NCI-H1105 treated with DMSO at 0.1 percent for 48 hours (cell line): ENCODE measurements around the gene NIT1.
A peak's percentile ranks its signal among the peaks of the same experiment; 100 is the strongest.
"Not testable (repeated sequence)": the region's sequence is repeated elsewhere in the genome, so short reads cannot be mapped to it uniquely, and the experiment has no call there.

Experiments
- DNase-seq: peaks from one replicate; lab custom pipeline; 2025; lab: John Stamatoyannopoulos, UW

The NIT1 gene

DNA sequence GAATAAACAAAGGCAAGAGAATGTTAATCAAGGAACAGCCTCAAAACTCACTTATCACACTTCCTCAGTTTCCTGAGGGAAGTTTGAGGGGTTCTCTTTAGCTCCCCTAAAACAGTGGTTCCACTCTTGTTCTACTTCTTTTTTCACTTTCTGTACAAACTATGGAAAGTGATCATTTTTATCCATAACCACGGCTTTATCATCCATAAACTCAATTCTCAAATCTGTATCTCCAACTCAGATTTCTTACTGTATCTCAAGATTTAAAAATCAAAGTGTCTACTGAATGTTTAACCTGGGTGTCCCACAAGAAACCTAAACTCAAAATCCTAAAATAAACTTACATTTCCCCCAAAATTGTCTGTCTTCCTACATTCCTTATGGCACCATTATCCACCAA lies 4.0 kb upstream of the NIT1 start:
- no peak for DNase-seq

DNA sequence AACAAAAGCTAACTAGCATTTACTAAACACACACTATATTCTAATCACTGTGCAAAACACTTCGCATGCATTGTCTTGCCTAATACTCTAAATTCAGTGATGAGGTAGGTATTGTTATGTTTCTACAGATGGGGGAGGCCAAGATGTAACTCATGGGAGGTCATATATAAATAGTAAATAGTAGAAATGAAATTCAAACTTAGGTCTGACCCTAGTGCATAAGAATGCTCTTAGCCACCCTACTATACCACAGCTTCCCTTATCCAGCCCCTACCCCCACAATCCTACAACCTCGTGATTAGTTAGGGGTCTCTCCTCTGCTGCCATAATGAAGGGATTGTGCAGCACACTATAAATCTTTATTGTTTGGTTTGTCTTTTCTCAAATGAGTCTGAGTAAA lies 3.3 kb upstream of the NIT1 start:
- DNase-seq, result no peak

DNA sequence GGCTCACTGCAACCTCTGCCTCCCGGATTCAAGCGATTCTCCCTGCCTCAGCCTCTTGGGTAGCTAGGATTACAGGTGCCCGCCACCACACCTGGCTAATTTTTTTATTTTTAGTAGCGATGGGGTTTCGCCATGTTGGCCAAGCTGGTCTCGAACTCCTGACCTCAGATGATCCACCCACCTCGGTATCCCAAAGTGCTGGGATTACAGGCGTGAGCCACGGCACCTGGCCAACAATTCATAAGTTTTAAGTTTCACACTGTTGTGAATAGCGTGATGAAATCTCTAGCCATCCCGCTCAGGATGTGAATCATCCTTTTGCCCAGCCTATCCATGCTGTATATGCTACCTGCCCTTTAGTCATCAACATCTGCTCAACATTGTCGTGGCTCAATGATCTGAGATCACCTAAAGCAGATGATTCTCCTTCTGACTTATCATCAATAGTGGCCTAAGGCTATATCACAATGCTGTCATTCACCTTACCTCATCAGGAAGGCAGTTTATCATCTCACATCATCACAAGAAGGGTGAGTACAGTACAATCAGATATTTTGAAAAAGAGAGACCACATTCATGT lies 2.7 kb upstream of the NIT1 start:
- DNase-seq, result no peak

DNA sequence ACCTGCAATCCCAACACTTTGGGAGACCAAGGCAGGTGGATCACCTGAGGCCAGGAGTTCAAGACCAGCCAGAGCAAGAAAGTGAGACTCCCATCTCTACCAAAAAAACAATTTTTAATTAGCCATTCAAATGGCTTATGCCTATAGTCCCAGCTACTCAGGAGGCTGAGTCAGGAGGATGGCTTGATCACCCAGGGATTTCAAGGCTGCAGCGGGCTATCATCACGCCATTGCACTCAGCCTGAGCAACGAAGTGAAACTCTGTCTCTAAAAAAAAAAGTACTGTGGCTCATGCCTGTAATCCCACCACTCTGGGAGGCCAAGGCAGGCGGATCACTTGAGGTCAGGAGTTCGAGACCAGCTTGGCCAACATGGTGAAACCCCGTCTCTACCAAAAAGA lies 1.9 kb upstream of the NIT1 start:
- not testable (repeated sequence) for DNase-seq

DNA sequence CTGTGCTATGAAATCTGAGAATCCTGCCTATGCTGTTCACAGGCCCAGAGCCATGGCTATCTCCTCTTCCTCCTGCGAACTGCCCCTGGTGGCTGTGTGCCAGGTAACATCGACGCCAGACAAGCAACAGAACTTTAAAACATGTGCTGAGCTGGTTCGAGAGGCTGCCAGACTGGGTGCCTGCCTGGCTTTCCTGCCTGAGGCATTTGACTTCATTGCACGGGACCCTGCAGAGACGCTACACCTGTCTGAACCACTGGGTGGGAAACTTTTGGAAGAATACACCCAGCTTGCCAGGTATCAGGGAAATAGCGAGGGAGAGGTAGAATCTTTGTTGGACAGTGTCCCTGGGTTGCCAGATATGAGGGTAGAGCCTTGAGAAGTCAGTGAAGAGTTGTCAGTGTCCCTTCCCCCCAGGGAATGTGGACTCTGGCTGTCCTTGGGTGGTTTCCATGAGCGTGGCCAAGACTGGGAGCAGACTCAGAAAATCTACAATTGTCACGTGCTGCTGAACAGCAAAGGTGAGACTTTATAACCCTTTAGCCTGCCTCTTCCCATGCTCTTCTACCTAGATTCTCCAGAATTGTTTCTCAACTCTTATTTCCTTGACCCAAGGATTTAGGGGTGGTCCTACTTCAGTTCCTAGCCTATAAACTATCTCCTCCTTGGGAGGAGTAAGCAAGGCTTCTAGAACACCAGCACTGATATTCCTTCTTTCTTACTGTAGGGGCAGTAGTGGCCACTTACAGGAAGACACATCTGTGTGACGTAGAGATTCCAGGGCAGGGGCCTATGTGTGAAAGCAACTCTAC lies 1.4 kb downstream of the NIT1 start:
- no peak for DNase-seq

DNA sequence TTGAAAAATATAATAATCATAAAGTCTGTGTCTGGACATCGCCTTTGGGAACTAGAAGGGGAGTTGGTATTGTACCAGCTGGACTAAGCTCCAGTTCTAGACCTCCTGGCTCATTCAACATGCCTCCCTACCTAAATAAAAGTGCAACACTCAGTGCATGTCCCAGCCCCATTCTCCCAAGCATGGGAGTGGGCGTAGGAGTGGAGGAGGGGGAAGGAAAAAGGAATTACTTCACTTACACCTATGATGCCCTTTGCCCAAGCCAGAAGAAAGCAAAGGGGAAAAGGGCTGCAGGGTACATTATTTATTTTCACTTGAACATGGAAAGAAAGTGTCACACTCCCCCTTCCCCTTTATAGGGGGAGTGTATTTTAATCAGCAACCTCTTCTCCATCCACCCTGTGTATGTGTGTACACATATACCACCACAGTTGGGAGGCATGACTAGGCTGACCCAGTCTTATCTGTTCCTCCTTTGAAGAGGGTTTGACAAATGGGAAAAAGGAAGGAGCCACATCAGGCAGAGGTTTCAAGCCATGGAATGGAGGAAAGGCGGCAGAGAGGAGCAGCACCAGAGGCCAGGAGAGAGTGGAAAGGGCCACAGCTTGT lies 3.2 kb downstream of the NIT1 start:
- no peak for DNase-seq

DNA sequence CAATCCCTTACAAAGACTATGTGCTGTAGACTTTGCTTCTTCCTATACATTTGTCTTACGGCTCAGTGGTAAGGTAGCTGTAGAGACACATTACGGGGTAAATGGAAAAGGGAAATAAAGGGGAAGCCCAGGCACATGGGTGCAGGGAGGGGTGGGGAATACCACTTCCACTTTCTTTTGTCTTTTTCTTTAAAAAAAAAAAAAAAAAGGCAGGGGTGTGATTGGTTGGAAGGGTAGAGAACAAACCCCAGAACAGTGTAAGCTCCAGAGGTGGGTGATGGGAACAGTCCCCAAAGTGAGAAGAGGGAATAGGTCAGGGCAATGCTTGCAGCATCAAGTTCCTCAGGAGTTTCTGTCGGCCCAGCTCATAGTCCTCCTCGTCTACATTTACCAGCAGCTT lies 3.9 kb downstream of the NIT1 start:
- no peak for DNase-seq

DNA sequence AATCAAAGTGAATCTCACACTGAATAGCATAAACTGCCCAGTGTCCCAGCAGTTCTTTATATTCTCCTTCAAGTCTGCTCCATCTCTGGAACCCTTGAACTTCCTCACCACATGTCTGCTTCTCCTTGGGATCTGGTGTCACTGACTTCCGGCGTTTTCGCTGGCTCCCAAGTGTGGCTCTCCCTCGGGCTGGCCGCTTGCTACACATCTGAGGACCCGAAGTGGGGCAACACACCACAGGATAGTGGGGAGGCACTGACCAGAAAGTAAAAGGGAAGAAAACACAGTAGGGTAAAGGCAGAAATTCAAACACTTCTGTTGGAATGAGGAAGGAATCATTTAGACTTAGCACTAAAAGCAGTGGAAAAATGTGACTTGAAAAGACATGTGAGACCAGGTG lies 5.1 kb downstream of the NIT1 start:
- DNase-seq, result no peak

DNA sequence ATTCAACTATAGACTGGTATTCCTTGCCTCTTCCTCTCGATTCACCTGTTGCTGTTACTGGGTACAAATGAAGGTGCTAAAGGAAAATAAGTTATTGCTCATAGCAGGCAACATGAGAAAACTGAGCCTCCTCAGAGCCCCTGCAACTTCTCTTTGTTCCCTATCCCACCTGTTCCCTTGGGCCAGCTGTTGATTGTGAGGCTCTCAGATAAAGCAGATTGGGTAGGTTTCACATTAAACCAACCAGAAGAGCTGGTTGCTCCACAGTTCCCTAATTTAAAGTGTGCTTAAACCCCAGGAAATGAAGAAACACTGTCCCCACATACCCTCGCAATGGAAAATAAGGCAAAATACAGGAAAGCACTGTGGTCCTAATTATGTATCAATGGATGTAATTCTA lies 9.7 kb downstream of the NIT1 start:
- no peak for DNase-seq

DNA sequence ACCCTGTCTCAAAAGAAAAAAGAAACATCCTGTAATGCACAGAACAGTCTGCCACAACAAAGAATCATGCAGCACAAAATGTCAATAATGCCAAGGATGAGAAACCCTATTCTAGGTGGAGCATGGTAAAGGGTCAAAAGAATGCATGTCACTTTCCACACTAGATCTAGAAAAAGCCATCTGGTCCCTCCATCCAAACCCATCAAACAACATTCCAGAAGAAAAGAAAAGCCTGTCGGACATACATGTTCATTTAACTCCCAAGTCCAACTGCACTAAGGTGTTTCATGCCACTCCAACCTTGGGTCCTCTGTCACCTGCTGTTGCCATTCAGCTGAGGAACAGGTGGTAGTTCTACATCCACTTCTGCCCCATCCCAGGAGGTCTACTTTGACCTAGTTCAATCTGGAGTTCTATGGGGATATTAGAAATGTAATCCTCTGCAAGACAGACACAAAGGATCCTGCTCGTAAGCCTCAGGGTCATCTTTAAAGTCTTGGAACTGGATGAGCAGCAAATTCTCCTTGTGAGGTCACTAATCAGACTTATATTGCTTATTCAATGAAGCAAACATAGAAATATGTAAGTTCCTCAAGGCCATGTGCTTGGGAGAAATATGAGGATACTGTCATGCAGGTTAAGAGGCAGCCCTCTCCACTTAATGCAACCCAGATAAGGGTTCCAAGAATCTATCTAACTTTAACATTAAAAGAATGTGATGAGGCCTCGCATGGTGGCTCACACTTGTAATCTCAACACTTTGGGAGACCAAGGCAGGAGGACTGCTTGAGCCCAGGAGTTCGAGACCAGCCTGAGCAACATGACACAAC lies 10.9 kb downstream of the NIT1 start:
- DNase-seq, result no peak

DNA sequence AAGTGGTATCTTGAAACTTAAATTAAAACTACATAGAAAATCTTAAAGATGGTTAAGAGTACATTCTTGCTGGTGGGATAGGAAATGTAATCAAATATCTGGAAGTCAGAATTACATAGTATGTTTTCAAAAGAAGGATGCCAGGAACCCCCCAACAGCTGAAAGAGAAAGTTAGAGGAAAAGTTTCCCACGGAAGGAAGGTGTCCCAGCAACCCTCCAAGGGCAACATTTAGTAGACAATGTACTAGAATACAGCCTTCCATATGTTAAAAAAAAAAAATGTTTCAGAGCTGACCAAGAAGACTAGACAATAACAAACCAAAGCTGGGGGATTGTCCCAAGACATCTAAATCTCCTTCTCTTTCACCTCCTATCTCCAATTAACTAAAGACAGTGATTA lies 12.4 kb downstream of the NIT1 start:
- no peak for DNase-seq

DNA sequence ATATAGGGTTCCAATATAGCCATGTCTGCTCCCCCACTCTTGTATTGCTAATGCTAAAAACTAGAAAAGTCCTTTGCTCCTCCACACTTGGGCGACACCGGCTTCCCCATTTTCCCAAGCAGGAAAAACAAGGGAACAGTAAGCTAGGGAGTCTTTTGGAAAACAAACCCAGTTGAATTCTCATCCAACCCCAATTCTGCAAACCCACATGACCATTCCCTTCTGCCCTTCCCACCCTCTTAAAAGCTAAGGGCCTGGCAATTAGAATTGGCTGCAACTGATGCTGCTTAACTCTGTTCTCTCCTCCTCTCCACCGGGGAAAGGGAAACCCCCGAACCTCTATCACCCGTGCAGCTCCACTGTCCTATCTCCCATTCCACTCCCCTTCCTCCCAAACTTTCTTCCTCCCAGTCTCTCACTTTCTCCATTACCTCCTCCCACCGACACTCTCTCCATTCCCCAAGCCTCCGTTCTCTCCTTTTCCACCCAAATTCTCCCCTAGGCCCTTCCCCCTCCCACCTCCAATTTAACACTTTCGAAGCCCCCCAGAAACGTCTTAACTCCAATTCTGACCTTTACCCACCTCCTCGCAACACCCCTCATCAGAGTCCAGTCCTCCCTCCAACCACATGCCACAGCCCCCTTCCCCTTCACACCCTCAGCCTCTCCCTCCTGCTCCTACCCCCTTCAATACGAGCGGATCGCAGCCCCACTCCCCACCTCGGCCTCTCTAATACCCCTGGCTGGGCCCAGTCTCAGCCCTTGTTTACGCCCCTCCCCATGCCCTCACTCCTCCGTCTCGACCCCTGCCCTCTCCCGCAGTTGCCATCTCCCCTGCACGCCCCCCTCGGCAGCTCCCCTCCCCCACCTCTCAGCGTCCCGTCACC lies 13.9 kb downstream of the NIT1 start:
- DNase-seq, result no peak

DNA sequence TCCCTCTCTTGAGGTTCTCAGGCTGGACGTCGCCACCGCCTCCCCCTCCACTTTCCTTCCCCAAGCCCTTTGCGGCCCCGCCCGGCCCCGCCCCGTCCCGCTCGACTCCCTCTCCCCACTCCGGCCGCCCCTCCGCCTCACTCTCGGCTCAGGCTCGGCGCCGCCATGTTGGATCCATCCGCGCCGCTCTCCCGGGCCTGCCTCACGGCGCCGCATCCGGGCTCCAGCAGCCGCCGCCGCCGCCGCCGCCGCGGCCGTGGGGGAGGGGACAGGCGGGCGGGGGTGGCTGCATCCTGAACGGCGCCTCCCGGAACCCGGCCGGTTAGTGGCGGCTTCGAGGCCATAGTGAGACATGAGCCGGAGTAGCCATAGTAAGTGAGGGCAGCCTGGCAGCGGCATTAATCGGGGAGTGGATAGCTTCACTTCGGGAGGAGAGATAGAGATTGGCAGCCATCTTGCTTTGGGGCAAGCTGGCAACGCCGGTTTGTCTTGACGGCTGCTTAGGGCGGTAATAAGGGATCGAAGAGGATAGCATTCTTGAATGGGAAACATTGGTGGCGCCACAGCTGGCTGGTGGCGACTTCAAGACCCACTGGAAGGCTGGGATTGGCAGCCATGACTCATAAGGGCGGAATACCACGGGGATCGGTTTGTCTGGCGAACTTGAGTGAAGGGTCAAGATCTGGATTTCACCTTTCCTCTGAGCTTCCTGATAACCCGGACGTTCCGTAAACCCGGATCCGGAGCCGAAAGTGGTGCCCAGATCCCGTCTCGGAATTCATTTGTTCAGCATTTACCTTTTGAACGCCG lies 14.7 kb downstream of the NIT1 start, which contains the start of gene DEDD:
Gene DEDD (minus strand): TSS at position 258 of the 810 bp plus-strand sequence. CDS start 8,205 bp downstream, outside the sequence.
- DNase-seq, result peak; percentile 99

DNA sequence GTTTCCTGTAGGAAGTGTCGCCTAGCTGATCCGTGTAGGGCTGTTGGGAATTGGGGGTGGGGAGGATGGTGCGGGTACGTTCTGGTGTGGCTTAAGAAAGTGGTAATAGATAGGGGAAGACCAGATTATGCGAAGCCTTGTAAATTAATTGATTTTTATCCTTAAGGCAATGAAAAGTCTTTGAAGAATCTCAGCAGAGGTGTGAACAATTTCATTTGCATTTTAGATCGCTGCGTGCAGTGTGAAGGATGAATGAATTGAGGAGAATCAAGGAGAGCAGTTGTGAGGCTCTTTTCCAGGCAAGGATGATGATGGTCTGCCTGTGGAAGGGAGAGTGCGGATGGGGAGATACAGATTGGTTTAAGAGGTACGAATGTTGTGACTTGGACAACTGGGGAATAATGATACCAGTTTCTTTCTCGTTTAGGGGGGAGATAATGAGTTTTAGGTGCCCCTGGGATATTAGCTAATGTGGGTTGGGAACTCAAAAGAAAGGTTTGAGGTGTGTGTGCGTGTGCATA lies 15.4 kb downstream of the NIT1 start:
- DNase-seq, result no peak

DNA sequence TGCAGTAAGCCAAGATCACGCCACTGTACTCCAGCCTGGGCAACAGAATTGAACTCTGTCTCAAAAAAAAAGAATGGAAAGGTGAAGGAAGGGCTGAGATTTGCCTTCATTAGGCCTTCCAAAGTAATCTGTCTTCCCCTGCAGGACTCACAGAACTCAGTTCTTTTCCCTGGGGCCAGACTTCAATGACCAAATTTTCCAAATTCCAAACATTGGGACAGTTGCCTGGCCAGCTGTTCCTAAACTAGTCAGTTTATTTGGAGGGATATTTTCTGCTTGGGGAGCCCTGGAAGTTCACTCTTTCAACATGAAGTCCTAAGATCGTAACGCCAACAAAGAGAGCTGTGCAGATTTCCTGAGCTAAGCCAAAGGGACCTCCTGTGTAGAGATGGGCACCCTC lies 20.0 kb downstream of the NIT1 start:
- DNase-seq, result no peak

DNA sequence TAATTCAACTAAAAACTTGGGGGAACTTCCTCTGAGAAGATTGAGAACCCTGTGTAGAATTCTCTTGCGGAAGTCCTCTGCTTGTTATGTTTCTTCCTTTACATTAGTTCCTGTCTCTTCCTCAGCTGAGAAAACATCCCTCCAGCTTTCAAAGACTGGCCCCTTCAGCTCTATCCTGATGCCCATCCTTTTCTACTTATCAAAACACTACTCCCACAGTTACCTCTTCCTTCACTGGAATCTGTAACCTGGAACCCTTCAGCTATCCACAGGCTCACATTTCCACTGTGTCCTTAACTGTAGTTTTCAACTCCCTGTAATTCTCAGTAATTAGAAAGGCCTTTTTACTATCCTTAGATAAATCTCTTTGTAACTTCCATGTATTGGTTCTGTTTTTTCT lies 20.5 kb downstream of the NIT1 start:
- no peak for DNase-seq

DNA sequence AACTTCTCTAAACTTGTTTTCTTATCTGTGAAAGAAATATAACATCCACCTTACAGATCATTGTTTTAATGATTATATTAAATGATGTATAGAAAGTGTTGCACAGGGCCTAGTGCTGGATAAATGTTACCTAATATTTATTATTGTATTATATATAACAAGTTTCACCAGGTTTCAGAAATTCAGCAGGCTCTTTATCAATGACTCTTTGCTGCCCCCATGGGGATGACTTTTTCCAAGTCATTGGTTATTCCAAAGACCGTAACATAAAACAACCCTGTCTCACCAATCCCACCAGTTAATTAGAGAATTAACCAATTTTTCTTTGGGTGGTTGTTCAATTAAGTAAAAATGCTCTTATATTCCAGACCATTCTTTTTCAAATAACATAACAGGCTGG lies 21.9 kb downstream of the NIT1 start:
- peak; percentile 59 for DNase-seq

DNA sequence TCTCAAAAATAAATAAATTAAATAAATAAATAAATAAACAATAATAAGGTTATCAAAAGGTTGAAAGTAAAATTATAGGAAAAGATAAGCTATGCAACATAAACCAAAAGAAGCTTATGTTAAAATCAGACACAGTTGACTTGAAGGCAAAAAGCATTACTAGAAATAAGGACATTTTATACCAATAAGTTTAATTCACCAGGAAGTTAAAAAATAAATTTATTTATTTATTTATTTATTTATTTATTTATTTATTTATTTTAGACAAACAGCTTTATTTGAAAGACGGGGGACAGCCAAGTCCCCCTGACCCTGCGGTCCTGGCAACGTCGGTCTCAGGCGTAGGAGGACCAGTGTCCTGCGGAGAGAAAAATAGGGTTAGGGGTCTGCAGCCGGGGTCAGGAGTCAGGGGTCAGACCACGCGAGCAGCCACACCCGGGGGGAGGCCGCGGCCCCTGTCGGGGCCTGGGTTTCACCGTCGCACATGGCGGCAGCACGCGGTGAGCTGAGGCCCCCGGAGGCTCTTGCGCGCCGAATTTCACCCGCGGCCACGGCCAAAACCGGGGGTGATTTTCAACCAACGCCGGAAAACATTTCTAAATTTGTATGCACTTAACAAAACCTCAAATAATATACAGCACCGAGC lies 23.0 kb downstream of the NIT1 start:
- no peak for DNase-seq

DNA sequence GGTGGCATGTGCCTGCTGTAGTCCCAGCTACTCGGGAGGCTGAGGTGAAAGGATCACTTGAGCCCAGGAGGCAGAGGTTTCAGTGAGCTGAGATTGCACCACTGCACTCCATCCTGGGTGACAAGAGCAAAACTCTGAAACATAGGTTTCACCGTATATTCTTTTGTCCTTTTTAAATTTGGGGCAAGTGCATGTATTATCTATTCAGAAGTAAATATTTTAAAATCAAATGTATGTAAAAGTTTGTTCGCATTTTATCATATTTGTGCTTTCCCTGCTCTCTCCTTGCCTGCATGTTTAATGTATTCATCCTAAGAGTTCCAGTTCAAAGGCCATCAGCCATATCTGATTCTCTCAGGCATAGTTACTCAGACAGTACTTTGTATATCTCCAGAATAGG lies 27.9 kb downstream of the NIT1 start:
- DNase-seq, result no peak

DNA sequence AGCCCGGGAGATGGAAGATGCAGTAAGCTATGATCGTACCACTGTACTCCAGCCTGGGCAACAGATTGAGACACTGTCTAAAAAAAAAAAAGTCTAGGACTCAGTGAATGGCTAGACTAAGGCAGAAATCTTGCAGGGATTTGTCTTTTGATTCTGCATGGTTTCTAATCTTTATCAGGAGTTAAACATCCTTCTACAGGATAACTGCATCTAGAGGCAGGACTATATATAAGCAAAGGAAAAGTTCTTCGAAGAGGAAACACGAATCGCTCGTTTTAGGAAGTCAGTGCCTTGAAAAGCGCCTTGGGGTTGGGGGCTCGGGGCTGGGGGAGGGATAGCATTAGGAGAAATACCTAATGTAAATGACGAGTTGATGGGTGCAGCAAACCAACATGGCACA lies 35.3 kb downstream of the NIT1 start:
- no peak for DNase-seq
